RWPE1 (cell line): Measurements from ENCODE around the gene CBX1.

Experiments used
- CTCF ChIA-PET: fragments of 350-600 bp; sonication (Branson Sonifier 250); formaldehyde crosslinking; extraction: SDS; loops from one replicate; lab custom pipeline; 2021; lab: Yijun Ruan, JAX
- POLR2A ChIA-PET: fragments of 400-600 bp; formaldehyde crosslinking; extraction: SDS; loops from one replicate; lab custom pipeline; 2020; ENCODE audit warnings: antibody characterized with exemption; ENCODE audit not compliant: low non-redundant PET; lab: Yijun Ruan, JAX
- DNase-seq: peaks from one replicate; pipeline ENCODE4 v3.0.0; 2012; ENCODE audit warnings: low spot score
- H3K27ac ChIP-seq: fragments of 450-650 bp; 2 replicates; pipeline ENCODE4 v1.5.1; 2017
- CTCF ChIP-seq: fragments of 450-650 bp; conservative IDR thresholded peaks from 2 replicates; pipeline ENCODE4 v1.5.1; 2017; ENCODE audit warnings: low read depth, mild to moderate bottlenecking

The CBX1 gene

GRCh38 chr17:48027322-48027981 lies 73.8 kb downstream of the CBX1 start:
- CTCF ChIA-PET = interaction anchor here (0.9 to 2.6 kb wide), 6 partner anchors 9 to 106 kb away, joined by 3 to 20 read pairs (median 4); partner anchors contain the start of gene NFE2L1
- DNase-seq = no peak
- POLR2A ChIA-PET = interaction anchor here (1.5 kb wide), 1 partner anchor 21 kb away, joined by 7 read pairs; the partner anchor contains the start of gene NFE2L1
- H3K27ac ChIP-seq = peak overlapping the region; percentile 98
- no peak for TF ChIP-seq CTCF

GRCh38 chr17:48026502-48027321 lies 74.6 kb downstream of the CBX1 start:
- H3K27ac ChIP-seq = peak overlapping the region; percentile 98
- ChIA-PET POLR2A (interaction anchor here (1.4 to 1.5 kb wide), 2 partner anchors 22 to 25 kb away, joined by 3 to 7 read pairs; partner anchors contain the start of gene NFE2L1), CTCF (interaction anchor here (0.6 to 2.6 kb wide), 16 partner anchors 10 to 1541 kb away, joined by 3 to 20 read pairs (median 4); partner anchors contain the start of genes NFE2L1 and SNX11)

GRCh38 chr17:48025904-48026501 lies 75.3 kb downstream of the CBX1 start:
- peak overlapping the region; percentile 98 for H3K27ac ChIP-seq
- no peak for TF ChIP-seq CTCF
- CTCF ChIA-PET = interaction anchor here (0.5 to 2.6 kb wide), 14 partner anchors 23 to 592 kb away, joined by 3 to 20 read pairs (median 4); partner anchors contain the start of gene NFE2L1
- POLR2A ChIA-PET = interaction anchor here (1.0 to 1.5 kb wide), 4 partner anchors 20 to 26 kb away, joined by 3 to 10 read pairs (median 5); partner anchors contain the start of gene NFE2L1
- DNase-seq = no peak

More at GRCh38 chr17:48026502-48027321, 74.6 kb downstream of the CBX1 start:
- DNase-seq = peak; percentile 87
- TF ChIP-seq CTCF = peak; percentile 98

GRCh38 chr17:48025040-48025903 lies 76.0 kb downstream of the CBX1 start:
- POLR2A ChIA-PET = interaction anchor here (1.0 to 1.4 kb wide), 3 partner anchors 20 to 27 kb away, joined by 3 to 10 read pairs (median 3); partner anchors contain the start of gene NFE2L1
- peak; percentile 93 for TF ChIP-seq CTCF
- CTCF ChIA-PET = interaction anchor here (0.5 to 2.6 kb wide), 14 partner anchors 21 to 1266 kb away, joined by 3 to 20 read pairs (median 4); partner anchors contain the start of gene NFE2L1
- peak overlapping the region; percentile 98 for H3K27ac ChIP-seq
- DNase-seq = peak; percentile 94

GRCh38 chr17:48024149-48025039 lies 76.9 kb downstream of the CBX1 start:
- TF ChIP-seq CTCF = 0 out of 2 replicates have a peak, but pooled peaks have one; percentile 2
- no peak for DNase-seq
- CTCF ChIA-PET = interaction anchor here (0.6 to 1.3 kb wide), 5 partner anchors 22 to 1008 kb away, joined by 3 to 6 read pairs (median 3); no protein-coding TSS in a partner anchor
- POLR2A ChIA-PET = interaction anchor here (1.0 to 1.3 kb wide), 2 partner anchors 21 to 24 kb away, joined by 3 to 10 read pairs; partner anchors contain the start of gene NFE2L1
- peak overlapping the region; percentile 98 for H3K27ac ChIP-seq
